Coronary artery (tissue), 2 donors: Measurements from ENCODE around the gene CARD9.
"Not testable (repeated sequence)": the region's sequence is repeated elsewhere in the genome, so short reads cannot be mapped to it uniquely, and the experiment has no call there.

Experiments used
- DNase-seq: peaks from one replicate; pipeline ENCODE4 v3.0.0-alpha.2; 2017; ENCODE audit warnings: low spot score
- H3K27ac ChIP-seq, 2 donors: fragments of 200-600 bp; sonication (generic); one replicate each; pipeline ENCODE4 v1.5.1; 2016 to 2019
- H3K4me3 ChIP-seq: fragments of 200-600 bp; sonication (generic); 2 replicates; pipeline ENCODE4 v1.5.1; 2016; ENCODE audit warnings: mild to moderate bottlenecking, moderate library complexity
- CTCF ChIP-seq: fragments of 200-600 bp; sonication (generic); IDR thresholded peaks from one replicate; pipeline ENCODE4 v1.5.1; 2019; ENCODE audit warnings: antibody characterized with exemption

The CARD9 gene

DNA sequence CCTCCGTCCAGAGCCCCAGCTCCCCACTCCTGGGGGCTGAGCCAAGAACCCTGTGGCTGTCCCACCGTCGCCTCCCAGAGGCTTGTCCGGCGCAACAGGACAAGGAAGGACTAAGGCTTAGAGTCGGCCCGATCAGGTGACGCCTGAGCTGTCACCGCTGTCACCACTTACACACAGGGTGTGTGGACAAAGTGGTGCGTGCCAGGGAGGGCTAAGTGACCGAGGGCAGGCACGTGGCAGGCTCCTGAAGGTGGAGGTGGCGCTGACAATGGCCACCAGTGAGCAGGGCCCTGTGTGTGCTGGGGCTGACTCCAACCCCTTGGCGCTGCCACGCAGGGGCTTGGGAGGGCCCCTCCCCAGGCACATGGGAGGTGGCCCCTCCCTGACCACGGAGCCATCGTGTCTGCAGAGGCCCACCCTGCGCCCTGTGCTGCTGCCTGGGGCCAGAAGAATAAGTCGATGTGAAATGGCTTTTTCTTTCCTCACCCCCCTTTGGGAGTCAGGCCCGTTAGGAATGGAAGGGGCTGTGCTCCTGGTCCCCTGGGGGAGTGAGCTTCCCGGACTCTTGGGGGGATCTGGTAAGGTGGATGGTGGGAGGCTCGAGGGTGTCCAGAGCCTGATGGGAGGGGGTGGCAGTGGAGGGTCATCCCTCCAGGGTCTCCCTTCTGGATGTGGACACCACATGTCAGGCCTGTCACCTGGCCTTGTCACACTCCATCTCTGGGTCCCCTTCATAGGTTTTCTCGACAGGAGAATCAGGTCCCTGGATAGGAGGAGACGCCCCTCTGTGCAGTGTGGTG lies 48.8 kb downstream of the CARD9 start:
- DNase-seq = no peak
- no peak for TF ChIP-seq CTCF
- Histone ChIP-seq H3K4me3 (no peak overlapping the region), H3K27ac (no peak overlapping the region)

DNA sequence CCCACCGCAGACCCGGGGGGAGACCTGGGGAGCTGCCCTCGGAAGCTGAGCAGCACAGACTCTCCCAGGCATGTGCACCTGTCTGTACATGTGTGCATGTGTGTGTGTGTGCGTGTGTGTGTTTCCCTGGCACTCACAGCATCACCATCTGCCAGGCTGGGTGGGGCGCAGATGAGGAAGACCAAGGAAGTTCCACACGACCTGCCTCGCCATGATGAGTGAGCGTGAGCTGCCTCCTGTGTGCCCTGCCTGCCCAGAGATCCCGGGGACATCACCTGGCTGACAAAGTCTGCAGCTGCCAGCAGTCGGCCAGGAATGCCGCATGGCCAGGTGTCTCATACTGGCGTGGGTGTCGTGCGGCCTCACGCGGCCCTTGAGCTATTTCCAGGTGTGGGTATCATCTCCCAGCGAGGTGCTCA lies 50.1 kb downstream of the CARD9 start:
- TF ChIP-seq CTCF = no peak
- Histone ChIP-seq H3K4me3 (no peak overlapping the region), H3K27ac (no peak overlapping the region)
- DNase-seq = no peak

GRCh38 chr9:136322756-136323330 lies 50.6 kb downstream of the CARD9 start:
- no peak for DNase-seq
- no peak for TF ChIP-seq CTCF
- H3K4me3 ChIP-seq = no peak overlapping the region
- no peak overlapping the region for H3K27ac ChIP-seq

- no peak overlapping the region for H3K27ac ChIP-seq
- no peak overlapping the region for H3K4me3 ChIP-seq
- DNase-seq = no peak
- TF ChIP-seq CTCF = no peak
Measured at GRCh38 chr9:136321561-136321960, 51.9 kb downstream of the CARD9 start.

DNA sequence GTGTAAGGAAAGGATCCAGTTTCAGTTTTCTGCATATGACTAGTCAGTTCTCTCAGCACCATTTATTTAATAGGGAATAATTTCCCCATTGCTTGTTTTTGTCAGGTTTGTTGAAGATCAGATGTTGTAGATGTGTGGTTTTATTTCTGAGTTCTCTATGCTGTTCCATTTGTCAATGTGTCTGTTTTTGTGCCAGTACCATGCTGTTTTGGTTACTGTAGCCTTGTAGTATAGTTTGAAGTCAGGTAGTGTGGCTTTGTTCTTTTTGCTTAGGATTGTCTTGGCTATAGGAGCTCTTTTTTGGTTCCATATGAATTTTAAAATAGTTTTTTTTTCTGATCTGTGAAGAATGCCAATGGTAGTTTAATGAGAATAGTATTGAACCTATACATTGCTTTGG lies 52.5 kb downstream of the CARD9 start:
- DNase-seq, H3K4me3 ChIP-seq, H3K27ac ChIP-seq: not testable (repeated sequence)

- not testable (repeated sequence) for DNase-seq, H3K4me3 ChIP-seq, H3K27ac ChIP-seq
Measured at GRCh38 chr9:136319955-136320354, 53.5 kb downstream of the CARD9 start.

DNA sequence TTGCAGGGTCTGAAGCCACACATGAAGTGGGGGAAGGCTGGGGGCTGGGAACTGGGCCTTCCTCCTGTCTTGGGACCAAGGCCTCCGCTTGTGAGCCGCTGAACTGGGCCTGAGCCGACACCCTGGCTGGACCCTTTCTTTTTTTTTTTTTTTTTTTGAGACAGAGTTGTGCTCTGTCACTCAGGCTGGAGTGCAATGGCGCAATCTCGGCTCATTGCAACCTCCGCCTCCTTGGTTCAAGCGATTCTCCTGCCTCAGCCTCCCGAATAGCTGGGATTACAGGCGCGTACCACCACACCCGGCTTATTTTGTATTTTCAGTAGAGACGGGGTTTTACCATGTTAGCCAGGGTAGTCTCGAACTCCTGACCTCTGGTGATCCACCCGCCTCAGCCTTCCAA lies 54.2 kb downstream of the CARD9 start:
- DNase-seq, H3K4me3 ChIP-seq, H3K27ac ChIP-seq: not testable (repeated sequence)

DNA sequence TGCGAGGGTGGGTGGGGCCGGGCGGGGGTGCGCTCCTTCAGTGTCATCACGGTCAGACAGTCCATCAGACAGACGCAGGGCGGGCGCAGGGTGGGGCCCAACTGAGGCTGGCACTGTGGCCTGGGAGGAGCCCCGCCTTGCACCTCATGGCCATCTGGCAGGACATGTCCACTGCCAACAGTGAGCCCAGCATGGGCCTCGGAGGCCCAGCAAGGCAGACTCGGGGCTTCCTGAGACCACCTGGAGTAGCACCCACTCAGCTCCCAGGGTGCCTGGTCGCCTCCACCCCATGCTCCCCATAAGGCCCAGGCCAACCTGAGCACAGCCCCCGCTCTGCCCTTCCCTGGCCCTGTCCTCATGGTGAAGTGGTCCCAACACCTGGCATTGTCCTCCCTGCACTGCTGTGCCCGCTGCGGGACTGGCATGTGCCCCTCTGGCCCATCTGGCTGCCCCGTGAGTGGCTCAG lies 54.7 kb downstream of the CARD9 start:
- DNase-seq = no peak
- Histone ChIP-seq H3K4me3 (no peak overlapping the region), H3K27ac (no peak overlapping the region)
- no peak for TF ChIP-seq CTCF
